Stimulated activated CD4-positive, alpha-beta T cell treated with anti-CD3 and anti-CD28 coated beads, Interleukin-2, amount 100 ng/mL, for 48 hours (primary cell): Measurements from ENCODE around the gene ARSH.
"Not testable (repeated sequence)": the region's sequence is repeated elsewhere in the genome, so short reads cannot be mapped to it uniquely, and the experiment has no call there.

Experiments
- DNase-seq, 2 donors: peaks; one replicate each; pipeline ENCODE4 v3.0.0-alpha.2; 2020

Gene ARSH

DNA sequence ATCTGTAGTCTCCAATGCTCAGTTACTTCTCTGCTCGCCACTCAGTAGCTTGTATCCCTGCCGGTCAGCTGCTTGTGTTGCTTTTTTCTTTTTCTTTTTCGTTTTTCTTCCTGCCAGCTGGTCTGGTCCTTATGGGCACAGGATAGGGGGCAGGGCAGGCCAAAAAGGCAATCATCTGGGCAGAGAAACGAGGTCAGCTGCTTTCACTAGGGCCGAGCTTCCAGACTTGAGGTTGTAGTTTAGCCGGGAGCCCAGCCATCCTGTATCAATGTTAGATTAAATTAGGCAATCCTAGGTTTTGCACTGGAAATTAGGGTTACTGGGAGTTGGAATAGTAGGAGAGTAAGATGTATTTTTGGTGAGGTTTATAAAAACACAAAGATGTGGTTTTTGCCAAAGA, 38.3 kb downstream of the ARSH start:
- DNase-seq = no peak

DNA sequence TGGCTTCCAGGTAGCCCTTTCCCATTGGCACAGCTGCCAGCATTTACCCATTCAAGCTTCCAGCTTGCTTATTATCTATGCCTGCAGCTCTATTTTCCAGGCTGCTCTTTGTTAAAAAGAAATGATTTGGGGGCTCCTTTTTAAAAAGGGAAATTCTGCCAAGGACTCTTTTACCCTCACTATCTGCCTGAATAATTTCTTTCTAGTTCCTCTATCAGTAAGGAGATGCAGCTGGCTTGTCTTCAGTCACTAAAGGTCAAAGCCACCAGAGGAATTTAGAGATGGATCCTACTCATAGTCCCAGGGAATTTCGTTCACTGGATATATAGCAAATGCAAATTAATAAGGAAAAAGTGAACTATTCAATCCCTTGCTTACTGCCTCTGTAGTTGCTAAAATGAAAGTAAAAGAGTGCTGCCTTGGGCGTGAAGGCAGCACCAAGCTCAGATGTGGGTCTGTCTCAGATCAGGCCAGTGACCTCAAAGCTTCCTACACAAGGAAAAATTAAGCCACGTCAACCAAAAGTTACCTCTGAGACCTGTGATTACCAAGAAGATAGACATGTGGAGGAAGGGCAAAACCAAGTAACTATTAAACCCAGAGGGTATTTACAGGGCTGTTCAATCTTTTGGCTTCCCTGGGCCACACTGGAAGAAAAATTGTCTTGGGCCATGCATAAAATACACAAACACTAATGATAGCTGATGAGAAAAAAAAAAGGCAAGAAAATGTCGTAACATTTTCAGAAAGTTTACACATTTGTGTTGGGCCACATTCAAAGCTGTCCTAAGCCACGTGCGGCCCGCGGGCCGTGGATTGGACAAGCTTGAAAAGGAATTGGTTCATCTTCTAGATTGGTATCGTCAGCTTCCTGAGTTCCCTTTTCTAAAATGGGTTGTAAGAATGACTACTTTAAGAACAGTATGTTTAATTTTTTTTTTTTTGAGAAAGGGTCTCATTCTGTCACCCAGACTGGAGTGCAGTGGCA, 40.2 kb downstream of the ARSH start:
- DNase-seq = no peak

DNA sequence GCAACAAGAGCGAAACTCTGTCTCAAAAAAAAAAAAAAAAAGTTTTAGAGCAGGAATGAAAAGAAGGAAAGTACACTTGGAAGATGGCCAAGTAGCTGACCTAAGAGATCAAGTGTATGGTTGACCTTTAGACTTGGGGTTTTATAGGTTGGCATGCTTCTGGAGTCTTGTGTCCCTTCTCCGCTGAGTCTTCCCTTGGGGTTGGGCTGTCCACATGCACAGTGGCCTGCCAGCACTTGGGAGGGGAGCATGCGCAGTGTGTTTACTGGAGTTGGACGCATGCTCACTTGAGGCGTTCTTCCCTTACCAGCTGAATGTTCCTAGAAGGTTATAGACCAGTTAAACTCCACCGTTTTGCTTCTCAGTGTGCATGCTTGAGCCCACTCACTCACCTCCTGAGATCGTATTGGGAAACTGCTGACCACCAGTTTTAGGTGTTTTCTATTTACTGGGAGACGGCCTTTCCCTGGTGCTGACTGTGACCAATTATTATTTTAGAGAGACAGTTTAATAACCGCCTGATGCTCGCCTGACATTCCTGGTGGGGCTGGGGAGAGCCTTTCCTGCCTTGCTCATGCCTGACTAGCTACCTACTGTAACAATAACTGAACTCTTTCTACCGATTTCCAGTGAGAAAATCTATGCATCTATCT, 44.3 kb downstream of the ARSH start:
- not testable (repeated sequence) for DNase-seq

DNA sequence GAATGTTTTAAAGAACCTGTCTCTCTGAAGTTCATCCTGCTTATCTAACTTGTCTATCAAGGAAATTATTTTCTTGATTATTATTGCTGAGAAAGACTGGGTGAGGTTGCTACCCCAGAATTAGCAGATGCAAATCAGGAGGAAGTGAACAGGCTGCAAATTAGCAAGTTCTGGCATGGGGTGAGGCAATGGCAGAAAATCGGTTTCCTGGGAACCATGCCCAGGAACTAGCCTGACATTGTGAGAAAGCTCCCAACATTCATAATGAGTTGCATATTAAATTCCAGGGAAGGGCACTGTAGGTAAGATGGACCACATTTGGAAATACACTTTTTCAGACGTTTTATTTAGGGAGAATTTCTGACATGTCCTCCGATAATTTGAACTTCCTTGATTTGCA, 46.5 kb downstream of the ARSH start:
- DNase-seq = no peak

DNA sequence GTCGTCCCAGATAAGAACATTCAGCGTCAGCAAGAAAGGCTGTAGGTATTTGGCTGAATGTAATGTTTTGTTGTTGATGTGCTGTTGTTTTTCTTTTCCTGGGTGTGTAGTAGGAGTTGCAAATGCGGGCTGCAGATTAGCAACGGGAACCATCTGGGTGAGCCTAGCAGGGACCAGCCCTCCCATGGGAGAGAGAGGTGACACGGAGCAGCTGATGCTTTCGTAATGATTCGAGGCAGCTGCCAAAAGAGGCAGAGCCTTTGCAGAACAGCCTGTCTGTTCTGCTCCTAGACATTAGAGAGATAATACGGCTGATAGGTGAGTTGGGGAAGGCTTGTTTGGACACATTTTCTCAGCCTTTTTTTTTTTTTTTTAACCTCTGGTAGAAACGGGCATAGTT, 60.2 kb downstream of the ARSH start:
- DNase-seq = no peak

DNA sequence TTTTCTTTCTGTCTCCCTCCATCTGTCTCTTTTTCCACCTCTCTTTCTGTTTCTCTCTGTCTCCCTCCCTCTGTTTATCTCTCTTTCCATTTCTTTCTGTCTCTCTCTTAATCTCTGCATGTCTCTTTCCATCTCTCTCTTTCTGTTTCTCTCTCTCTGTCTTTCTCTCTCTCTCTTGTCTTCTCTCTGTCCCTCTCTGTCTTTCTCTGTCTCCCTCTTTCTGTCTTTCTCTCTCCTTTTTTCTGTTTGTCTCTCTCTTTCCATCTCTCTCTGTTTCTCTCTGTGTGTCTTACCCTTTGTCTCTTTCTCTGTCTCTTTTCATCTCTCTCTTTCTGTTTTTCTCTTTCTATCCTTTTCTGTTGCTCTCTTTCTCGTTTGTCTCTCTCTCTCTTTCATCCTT, 69.6 kb downstream of the ARSH start:
- DNase-seq = no peak

DNA sequence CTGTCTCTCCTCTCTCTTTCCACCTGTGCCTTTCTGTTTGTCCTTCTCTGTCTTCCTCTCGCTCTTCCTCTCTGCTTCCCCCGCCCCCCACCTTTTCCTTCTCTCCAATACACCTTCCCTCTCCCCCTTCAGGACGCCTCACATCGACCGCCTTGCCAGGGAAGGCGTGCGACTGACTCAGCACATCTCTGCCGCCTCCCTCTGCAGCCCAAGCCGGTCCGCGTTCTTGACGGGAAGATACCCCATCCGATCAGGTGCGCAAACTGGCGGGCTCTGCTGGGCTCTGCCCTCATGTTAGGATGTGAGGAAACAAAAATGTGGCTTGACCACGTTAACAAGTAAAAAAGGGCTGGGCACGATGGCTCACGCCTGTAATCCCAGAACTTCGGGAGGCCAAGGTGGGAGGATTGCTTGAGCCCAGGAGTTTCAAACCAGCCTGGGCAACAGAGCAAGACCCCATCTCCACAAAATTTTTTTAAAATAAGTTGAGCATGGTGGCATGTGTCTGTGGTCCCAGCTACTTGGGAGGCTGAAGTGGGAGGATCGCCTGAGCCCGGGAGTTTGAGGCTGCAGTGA, 70.2 kb downstream of the ARSH start:
- no peak for DNase-seq
